Uterus (tissue), 2 donors: ENCODE results near the gene TICAM1.

Source experiments
- CTCF ChIP-seq, 4 experiments: fragments of 200-600 bp in 2 of 4; fragments of 450-650 bp in 2 of 4; sonication (generic) in 2 of 4; IDR thresholded peaks; one replicate each; pipeline ENCODE4 v1.5.1; 2016 to 2019; ENCODE audit warnings: antibody characterized with exemption in 4 of 4, mild to moderate bottlenecking in 2 of 4, moderate library complexity in 1 of 4
- POLR2A ChIP-seq, 2 donors: fragments of 450-650 bp; IDR thresholded peaks; one replicate each; pipeline ENCODE4 v1.6.1; 2016; ENCODE audit warnings: antibody characterized with exemption in 2 of 2, mild to moderate bottlenecking in 1 of 2, moderate library complexity in 1 of 2

DNA sequence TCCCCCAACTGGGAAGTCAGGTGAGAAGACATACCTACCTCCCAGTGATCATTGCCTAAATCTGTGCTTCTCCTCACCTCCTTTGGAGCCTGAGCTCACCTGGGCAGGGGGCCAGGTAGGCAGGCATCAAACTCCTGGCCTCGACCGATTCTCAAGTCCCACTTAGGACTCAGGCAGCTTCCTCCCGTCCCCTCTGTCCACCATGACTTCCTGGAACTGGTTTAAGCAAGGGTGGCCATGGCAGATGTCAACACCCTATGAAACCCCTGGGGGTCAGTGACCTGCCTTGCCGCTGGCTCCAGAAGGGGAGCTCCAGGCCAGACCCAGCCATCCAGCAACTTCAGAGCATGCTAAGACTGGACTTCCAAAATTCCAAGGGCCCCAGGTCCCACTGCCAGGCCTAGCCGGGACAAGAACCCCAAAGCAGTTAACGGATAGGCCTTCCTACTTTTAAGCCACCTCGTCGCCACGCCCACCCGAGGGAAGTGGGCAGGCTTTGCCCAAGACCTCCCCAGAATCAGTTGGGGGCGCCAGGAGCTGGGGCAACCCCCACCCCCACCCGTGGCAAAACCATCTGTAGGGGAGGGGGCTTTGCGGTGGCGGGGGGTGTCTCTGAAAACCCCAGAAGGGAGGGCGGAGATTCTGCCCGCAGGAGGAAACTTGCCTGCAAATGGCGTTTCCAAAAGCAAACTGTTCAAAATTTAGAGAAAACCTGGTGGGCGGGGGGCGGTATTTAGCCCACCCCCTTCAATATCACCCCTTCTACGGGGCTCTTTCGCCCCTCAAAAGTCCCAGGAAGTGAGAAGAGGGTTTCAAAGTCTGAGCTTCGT lies 35.3 kb upstream of the TICAM1 start:
- TF ChIP-seq CTCF (IDR thresholded peaks at IDR 0.05), result peak in 1 of 4 experiments; percentile 5
- no peak for TF ChIP-seq POLR2A (IDR thresholded peaks at IDR 0.05)
